ENCODE measurements around the gene CCDC160.
"Not testable (repeated sequence)": the region's sequence is repeated elsewhere in the genome, so short reads cannot be mapped to it uniquely, and the experiment has no call there.

The CCDC160 gene

GRCh38 chrX:134236626-134237614 is at the start of gene CCDC160:
TSS of gene CCDC160 (plus strand) at chrX:134237182. CDS start at chrX:134244801, 7,619 bp downstream.
- DNase-seq, result no peak

- DNase-seq, result no peak
These were observed 45.7 kb upstream of the CCDC160 start for GRCh38 chrX:134191281-134191680.

GRCh38 chrX:134194915-134195314 is 42.1 kb upstream of the CCDC160 start:
- no peak for DNase-seq

GRCh38 chrX:134202561-134202960 is 34.4 kb upstream of the CCDC160 start:
- DNase-seq, result no peak

- no peak for DNase-seq
These were observed 30.8 kb upstream of the CCDC160 start for GRCh38 chrX:134206221-134206620.

GRCh38 chrX:134210465-134210864 is 26.5 kb upstream of the CCDC160 start:
- no peak for DNase-seq

- DNase-seq, result no peak
These were observed 1.7 kb upstream of the CCDC160 start for GRCh38 chrX:134235236-134235635.

GRCh38 chrX:134238144-134238543 is 1.2 kb downstream of the CCDC160 start:
- DNase-seq, result not testable (repeated sequence)

- DNase-seq, result no peak
These were observed 2.0 kb downstream of the CCDC160 start for GRCh38 chrX:134239016-134239415.

GRCh38 chrX:134240209-134240608 is 3.2 kb downstream of the CCDC160 start:
- no peak for DNase-seq

- no peak for DNase-seq
These were observed 5.1 kb downstream of the CCDC160 start for GRCh38 chrX:134241960-134242619.

- DNase-seq, result no peak
These were observed 7.1 kb downstream of the CCDC160 start for GRCh38 chrX:134244043-134244442.

- peak; percentile 1 for DNase-seq
These were observed 9.3 kb downstream of the CCDC160 start for GRCh38 chrX:134246282-134246681.

- no peak for DNase-seq
These were observed 10.5 kb downstream of the CCDC160 start for GRCh38 chrX:134247492-134247891.

- DNase-seq, result no peak
These were observed 12.3 kb downstream of the CCDC160 start for GRCh38 chrX:134249241-134249640.

- no peak for DNase-seq
These were observed 14.3 kb downstream of the CCDC160 start for GRCh38 chrX:134251241-134251640.

- DNase-seq, result no peak
These were observed 17.5 kb downstream of the CCDC160 start for GRCh38 chrX:134254511-134254910.

GRCh38 chrX:134255555-134255954 is 18.6 kb downstream of the CCDC160 start:
- DNase-seq, result no peak

- DNase-seq, result no peak
These were observed 19.7 kb downstream of the CCDC160 start for GRCh38 chrX:134256684-134257083.

GRCh38 chrX:134258202-134258601 is 21.2 kb downstream of the CCDC160 start:
- DNase-seq, result no peak

GRCh38 chrX:134285934-134286333 is 49.0 kb downstream of the CCDC160 start:
- not testable (repeated sequence) for DNase-seq

- DNase-seq, result no peak
These were observed 50.4 kb downstream of the CCDC160 start for GRCh38 chrX:134287346-134287745.

- no peak for DNase-seq
These were observed 57.6 kb downstream of the CCDC160 start for GRCh38 chrX:134294548-134294947.
